T-helper 2 cell treated with Interferon-gamma antibody and Interleukin-4, amounts not matched to agents 100 ng/mL and 5 ng/mL, for 36 hours (primary cell): ENCODE data around the gene KAZN. TPM values are rescaled to one million over a fixed set of nuclear protein-coding genes. Genes with fewer than 3 reads are reported as not detected.

Source experiments
- intact Hi-C: fragments of 100-400 bp; cut with micrococcal nuclease; formaldehyde crosslinking; loops from one replicate; pipeline ENCODE4 v1.15.1; 2023
- total RNA-seq: library from RNA; stranded (reverse); gene quantifications from 2 replicates; pipeline ENCODE4 v1.2.3, GENCODE V29; 2022

The KAZN gene
- total RNA-seq, 1 donor from 2014 or later = 0.48 TPM

GRCh38 chr1:14925336-14926136 lies 327.1 kb downstream of the KAZN start:
- intact Hi-C loops = no loop called here

GRCh38 chr1:14926229-14926628 lies 327.7 kb downstream of the KAZN start:
- intact Hi-C loops = no loop called here

GRCh38 chr1:14926818-14927575 lies 328.5 kb downstream of the KAZN start:
- intact Hi-C loops = no loop called here

DNA sequence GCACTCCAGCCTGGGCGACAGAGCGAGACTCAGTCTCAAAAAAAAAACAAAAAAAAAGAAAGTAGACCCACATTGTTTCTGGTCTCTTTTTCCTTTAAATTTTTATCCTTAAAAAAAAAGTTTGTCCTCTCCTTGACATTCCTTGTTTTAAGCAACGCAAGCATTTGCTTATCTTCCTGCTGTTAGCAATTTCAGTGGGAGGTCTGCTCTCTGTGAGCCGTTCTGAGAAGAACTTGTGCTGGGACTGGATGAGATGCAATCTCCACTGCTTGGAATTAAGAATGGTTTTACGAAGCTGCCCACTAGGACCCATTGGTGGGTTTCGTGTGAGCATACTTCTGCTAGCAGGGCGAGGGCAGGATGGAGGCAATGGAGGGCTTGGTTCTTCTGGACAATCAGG lies 329.9 kb downstream of the KAZN start:
- intact Hi-C loops = no loop called here

DNA sequence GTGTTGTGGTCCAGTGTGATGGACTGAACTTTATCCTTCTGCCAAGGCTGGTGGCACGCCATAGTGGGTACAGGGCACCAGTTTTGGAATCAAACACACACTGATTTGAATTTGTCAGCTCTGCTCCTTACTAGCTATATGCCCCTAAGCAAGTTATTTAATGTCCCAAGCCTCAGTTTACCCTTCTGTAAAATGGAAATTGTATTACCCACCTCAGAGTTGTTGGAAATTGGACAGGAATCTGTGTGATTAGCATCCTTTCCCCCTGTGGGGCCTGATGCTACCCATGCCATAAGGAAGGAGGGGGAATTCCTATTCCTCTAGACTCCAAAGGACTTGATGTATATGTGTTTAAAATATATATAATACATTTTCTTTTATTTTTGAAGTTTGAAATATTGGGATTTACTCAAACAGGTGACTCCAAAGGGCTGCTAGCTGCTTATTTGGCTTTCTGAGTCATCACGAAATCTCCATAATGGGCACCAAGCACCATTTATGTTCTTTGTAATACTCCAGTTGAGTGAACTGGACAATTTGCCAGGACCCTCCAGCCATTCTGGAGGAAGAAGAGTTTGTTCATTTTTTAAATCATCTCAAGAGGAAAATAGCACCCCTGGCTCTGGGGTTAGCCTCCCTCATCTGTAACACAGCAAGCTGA lies 330.5 kb downstream of the KAZN start:
- intact Hi-C loops = no loop called here

DNA sequence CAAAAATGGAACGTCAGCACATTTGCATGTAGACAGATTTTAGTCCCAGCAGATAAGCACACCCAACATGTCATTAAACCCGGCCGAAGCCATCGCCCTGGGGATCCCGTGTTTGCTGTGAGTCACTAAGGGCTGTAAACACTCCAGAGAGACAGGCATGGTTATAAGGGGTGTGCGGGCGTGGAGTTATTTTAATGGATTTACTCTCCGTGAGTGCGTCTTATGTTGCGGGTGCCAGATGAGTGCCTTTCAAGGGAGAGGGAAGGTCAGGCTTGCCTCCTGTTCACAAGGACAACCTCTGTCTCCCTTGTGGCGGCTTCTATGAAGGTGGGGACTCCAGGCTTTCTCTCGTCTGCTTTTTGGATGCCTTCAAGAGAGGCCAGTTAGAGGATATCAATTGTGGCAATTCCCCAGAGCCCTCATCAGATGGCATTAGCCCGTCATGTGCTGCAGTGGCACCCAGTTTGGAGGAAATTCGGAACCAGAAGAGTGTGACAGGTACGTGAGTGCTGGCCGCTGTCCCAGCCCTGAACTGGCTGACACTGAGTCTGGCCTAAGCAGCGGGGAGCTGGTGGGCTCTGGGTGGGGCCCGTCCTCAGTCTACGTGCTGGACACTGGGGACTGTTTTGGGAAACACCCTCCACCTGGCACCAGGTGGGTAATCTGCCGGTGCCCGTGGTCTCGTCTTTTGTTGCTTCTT lies 331.2 kb downstream of the KAZN start:
- intact Hi-C loops = no loop called here

DNA sequence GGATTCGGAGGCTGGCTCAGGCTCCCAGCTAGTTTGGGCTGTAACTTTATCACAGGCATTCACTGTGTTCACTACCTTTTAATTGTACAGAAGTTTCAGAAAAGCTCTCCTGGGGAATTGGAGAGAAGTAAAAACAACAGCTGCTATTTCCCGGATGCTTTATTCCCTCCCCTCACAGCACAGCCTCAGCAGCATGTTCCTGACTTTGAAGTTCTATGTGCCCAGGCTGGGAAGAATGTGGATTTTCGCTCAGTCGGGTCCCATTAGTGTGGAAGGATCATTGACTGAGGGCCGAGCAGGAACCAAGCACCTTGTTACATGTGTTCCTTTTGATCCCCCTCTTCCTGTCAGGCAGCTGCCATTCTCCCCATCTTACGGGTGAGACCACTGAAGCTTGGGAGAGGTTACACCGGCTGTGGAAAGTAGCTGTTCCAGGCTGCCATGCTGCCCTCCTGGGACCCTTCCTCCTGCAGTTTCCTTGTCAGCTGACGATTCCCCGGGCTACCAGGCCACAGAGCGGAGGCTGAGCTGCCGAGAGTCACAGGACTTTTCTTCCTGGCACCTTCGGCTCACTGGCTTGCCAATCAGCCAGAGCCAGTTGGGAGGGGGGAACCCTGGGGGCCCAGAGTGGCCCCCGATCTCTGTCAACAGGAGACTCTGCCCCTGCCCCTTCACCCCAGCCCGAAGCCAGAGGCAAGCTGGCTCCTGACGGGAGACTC lies 331.9 kb downstream of the KAZN start:
- intact Hi-C loops = no loop called here

DNA sequence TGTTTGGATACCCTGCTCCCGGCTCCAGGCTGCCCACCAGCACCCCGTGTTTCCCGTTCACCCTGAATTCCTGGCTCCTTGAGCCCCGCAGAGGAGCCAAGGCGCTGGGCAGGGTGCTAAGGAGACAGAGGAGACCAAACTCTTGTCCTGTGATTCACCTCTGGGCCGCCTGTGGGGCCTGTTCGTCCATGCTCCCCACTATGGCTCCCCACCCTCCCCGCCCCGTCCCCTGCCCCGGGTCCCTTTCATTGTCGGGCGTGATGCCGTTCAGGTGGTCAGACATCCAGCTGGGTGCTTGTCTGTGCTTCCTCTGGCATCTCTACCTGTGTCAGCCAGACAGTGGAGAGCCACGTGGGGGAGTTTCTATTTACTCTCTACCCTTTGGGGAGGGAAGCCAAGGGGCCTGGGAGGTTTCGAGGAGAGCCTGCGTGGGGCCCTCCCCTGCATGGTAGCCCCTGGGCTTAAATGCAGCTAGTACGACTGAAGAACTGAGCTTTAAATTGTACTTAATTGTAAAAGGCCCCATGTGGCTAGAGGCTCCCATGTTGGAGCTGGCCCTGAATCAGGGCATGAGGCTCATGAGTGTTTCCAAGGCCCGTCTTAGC lies 333.7 kb downstream of the KAZN start:
- intact Hi-C loops = no loop called here

GRCh38 chr1:14934867-14935266 lies 336.4 kb downstream of the KAZN start:
- intact Hi-C loops = no loop called here

- intact Hi-C loops = no loop called here
These were observed 338.3 kb downstream of the KAZN start for GRCh38 chr1:14936815-14937214.

DNA sequence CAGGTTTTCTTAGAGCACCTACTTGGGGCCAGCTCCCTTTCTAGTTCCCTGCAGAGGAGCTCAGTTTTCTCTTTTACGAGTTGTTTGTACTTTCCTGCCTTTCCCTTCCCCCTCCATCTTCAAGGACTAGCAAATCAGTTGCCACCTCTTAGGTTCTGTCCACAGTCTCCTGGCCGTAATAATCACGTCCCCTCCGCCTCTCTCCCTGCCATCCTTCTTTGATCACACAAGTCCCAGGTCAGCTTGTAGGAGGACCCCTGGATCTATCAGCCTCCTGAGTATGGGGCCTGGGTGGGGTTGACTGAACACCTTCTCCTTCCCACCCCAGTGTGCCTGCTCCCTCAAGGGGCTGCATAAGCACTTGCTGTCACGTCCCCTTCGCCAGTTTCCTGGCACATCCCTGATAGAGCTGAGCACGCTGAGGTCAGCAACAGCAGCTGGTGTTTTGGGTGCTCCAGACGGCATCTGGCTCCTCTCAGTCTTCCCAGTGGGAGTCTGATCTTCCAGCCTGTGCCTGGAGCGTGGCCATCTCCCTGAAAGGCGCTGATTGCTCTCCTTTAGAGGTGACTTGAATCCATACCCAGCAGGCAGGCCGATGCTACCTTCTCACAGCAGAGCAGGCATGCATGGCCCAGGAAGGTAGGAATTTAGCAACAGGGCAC lies 338.9 kb downstream of the KAZN start:
- intact Hi-C loops = no loop called here

DNA sequence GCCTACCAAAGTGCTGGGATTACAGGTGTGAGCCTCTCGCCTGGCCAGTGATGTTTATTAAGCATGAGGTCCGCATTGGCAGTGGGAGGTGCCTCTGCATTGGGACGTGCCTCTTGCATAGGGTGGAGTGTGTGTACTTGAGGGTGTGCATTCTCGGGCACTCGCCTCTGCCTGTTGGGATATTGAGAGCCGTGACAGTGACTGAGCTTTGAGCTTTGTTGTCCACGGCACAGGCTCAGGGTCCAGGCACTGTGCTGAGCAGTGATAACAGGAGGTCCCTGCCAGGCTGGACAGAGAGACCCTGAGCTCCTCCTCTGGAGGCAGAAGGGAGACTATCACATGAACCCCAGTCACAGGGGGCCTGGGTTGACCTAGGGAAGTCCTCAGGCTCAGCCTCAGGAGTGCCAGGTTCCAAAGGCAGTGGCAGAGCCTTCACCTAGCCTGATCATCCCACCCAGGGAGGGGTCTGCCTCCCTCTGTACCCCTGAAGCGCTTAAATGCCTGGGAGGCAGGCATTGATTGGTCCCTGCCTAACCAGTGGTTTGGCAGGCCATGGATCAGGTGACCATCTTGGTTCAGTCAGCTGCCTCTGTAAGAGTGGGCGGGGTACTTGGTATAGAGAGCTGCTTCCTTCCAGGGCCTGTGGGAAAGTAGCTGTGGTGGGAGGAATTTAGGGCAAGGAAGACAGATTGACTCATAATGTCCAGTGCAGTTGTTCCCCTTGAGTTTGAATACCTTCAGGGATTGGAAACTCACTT lies 341.2 kb downstream of the KAZN start:
- intact Hi-C loops = no loop called here

DNA sequence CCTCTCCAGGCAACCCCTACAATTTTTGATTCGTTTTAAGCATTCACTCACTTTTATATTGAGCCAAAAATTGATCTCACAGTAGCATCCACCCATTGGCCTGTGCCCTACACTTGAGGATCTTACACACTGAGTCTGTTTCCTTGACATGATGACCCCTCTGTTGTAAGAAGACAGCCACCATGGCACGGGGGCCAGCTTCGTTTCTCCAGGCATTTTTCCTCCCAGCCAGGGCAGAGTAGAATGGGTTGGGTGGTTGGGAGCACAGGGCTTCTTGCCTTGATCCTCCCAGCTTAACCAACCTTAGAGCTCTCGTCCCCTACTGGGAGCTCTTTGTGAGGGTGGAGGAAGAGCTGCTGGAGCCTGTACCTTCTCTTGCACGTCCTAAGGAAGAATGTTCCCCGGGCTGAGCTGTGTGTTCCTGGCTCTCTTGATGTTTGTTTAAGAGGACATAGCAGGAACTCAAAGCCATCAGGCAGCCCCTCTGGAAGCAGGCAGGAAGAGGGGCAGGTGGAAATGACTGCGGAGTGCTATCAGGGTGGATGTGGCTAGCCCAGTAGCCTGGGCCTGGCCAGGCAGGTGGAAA lies 341.9 kb downstream of the KAZN start:
- intact Hi-C loops = no loop called here

DNA sequence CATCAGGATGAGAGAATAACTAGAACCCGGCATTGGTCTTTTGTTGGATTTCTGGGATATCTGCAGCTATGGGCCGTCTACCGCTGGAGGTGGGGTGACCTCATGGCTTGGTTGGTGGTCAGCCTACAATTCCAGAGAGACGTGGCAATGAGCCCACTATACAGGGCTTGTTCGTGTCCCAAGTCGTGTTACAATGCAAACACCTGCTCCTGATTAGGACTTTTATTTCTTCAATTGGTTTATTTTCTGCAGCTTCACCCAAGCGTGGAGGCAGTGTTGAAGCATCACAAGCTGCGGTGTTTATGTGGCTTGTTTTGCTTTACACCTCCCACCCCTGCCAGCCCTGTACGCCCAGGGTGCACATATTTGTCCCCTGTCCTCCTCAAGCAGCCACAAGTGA lies 343.4 kb downstream of the KAZN start:
- intact Hi-C loops = no loop called here

DNA sequence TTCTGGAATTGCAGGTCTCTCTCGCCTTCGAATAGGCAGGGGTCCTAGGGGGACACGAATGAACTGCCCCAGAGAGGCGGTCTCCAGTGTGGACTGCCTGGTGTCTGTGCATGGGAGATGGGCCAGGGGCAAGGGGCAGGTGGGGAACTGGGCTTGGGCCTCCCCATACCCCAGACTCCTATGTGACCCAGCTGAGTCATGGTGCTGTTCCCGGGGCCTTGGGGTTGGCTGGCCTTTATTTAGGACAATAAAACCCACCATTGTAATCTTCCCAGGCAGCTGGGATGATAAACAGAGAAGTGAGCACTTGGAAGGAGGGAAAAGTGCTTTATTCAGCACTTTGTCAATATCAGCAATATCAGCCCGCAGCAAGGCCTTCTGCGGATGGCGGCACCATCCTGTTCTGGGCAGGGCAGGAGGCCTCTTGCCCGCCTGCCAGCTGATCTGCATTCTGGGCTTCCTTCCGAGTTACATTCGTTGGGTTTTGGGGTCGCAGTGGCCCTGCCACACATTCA lies 346.0 kb downstream of the KAZN start:
- intact Hi-C loops = no loop called here

GRCh38 chr1:14945132-14946010 lies 346.9 kb downstream of the KAZN start:
- intact Hi-C loops = no loop called here

DNA sequence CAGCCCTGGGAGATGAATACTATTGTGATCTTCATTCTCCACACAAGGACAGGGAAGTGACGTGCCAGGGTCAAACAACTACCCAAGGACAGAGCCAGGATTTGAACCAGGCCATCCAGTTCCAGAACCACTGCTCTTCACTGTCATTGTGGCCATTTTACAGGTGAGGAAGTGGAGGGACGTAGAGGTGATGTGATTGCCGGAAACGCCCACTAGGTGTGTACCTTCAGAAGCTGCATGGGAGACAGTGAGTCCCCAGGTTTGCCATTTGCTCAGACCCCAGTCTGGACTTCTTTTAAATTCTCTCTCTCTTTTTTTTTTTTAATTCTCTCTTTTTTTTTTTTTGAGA lies 347.5 kb downstream of the KAZN start:
- intact Hi-C loops = no loop called here
